ENCODE measurements around the gene ZDHHC24.
A peak's percentile ranks its signal among the peaks of the same experiment; 100 is the strongest.

The ZDHHC24 gene

GRCh38 chr11:66564538-66564937 lies 18.7 kb upstream of the ZDHHC24 start:
- DNase-seq = no peak

GRCh38 chr11:66563832-66564231 lies 18.0 kb upstream of the ZDHHC24 start:
- no peak for DNase-seq

- DNase-seq = no peak
Observed at GRCh38 chr11:66562907-66563583, 17.2 kb upstream of the ZDHHC24 start.

- no peak for DNase-seq
Observed at GRCh38 chr11:66562275-66562674, 16.4 kb upstream of the ZDHHC24 start.

GRCh38 chr11:66561975-66562248 lies 16.1 kb upstream of the ZDHHC24 start:
- DNase-seq = no peak

GRCh38 chr11:66561178-66561974 lies 15.5 kb upstream of the ZDHHC24 start:
- DNase-seq = no peak

- no peak for DNase-seq
Observed at GRCh38 chr11:66559866-66560676, 14.2 kb upstream of the ZDHHC24 start.

- DNase-seq = peak; percentile 39
Observed at GRCh38 chr11:66559142-66559865, 13.5 kb upstream of the ZDHHC24 start.

- no peak for DNase-seq
Observed at GRCh38 chr11:66557733-66558326, 12.0 kb upstream of the ZDHHC24 start.

- DNase-seq = no peak
Observed at GRCh38 chr11:66556086-66556485, 10.2 kb upstream of the ZDHHC24 start.

GRCh38 chr11:66555416-66555815 lies 9.6 kb upstream of the ZDHHC24 start:
- DNase-seq = no peak

GRCh38 chr11:66554602-66555001 lies 8.8 kb upstream of the ZDHHC24 start:
- no peak for DNase-seq

- DNase-seq = no peak
Observed at GRCh38 chr11:66550887-66551286, 5.0 kb upstream of the ZDHHC24 start.

- no peak for DNase-seq
Observed at GRCh38 chr11:66549696-66550095, 3.8 kb upstream of the ZDHHC24 start.

- DNase-seq = no peak
Observed at GRCh38 chr11:66548774-66549630, 3.2 kb upstream of the ZDHHC24 start.

- DNase-seq = no peak
Observed at GRCh38 chr11:66548041-66548440, 2.2 kb upstream of the ZDHHC24 start.

- DNase-seq = no peak
Observed at GRCh38 chr11:66547662-66548009, 1.8 kb upstream of the ZDHHC24 start.

- no peak for DNase-seq
Observed at GRCh38 chr11:66546966-66547661, 1.3 kb upstream of the ZDHHC24 start.

GRCh38 chr11:66546368-66546965 lies 619 bp upstream of the ZDHHC24 start, which contains the start of gene ACTN3:
TSS of gene ACTN3 (plus strand) at chr11:66546903. CDS start at chr11:66546938, 35 bp downstream.
- DNase-seq = no peak

- DNase-seq = peak; percentile 35
Observed at GRCh38 chr11:66544952-66545351, 896 bp downstream of the ZDHHC24 start.

Data from RPMI8226 (cell line).